ENCODE data around the gene CHMP1B. TPM values are rescaled to one million over a fixed set of nuclear protein-coding genes. Genes with fewer than 3 reads are reported as not detected.

CHMP1B gene
- total and polyA plus RNA-seq, 9 of the 15 experiments (the other 6 are each of a cell fraction or from before 2014, with no cell fraction given), result 12.3 to 29.9 (median 19.0) TPM

GRCh38 chr18:11807233-11807632, 44.0 kb upstream of the CHMP1B start (continued):
- TF ChIP-seq BRF2 (IDR thresholded peaks at IDR 0.05; ENCODE audit: borderline replicate concordance, insufficient read depth, insufficient read length) (no peak), ZNF395 (CRISPR knock-in tag; IDR thresholded peaks at IDR 0.05) (no peak), CTCFL (IDR thresholded peaks at IDR 0.05; ENCODE audit: borderline replicate concordance, insufficient read depth, low read depth, low read length, poor library complexity, severe bottlenecking) (no peak), GABPB2 (CRISPR knock-in tag; conservative IDR thresholded peaks at IDR 0.05) (no peak), CREB3 (tag; conservative IDR thresholded peaks at IDR 0.05; ENCODE audit: low read depth) (0 out of 2 replicates have a peak, but pooled peaks have one; percentile 8), NFRKB (IDR thresholded peaks at IDR 0.05; ENCODE audit: low read depth) (0 out of 2 replicates have a peak, but pooled peaks have one; percentile 34), FOSL1 (tag; conservative IDR thresholded peaks at IDR 0.05) (0 out of 2 replicates have a peak, but pooled peaks have one; percentile 1), TRIM28 (IDR thresholded peaks at IDR 0.05) (0 out of 2 replicates have a peak, but pooled peaks have one; percentile 3), MYBL2 (IDR thresholded peaks at IDR 0.05; ENCODE audit: low read depth) (no peak), MYBL2 (CRISPR knock-in tag; IDR thresholded peaks at IDR 0.05; ENCODE audit: borderline replicate concordance) (no peak), CBX5 (IDR thresholded peaks at IDR 0.05; ENCODE audit: borderline replicate concordance, low read depth) (no peak), LEF1 (IDR thresholded peaks at IDR 0.05) (no peak), SIN3B (IDR thresholded peaks at IDR 0.05; ENCODE audit: low read depth) (no peak), ZBTB33 (CRISPR knock-in tag; IDR thresholded peaks at IDR 0.05) (no peak), SRSF1 (IDR thresholded peaks at IDR 0.05; ENCODE audit: low read depth, low read length) (no peak)
